ENCODE measurements around the gene USP31.

The USP31 gene, protein sequence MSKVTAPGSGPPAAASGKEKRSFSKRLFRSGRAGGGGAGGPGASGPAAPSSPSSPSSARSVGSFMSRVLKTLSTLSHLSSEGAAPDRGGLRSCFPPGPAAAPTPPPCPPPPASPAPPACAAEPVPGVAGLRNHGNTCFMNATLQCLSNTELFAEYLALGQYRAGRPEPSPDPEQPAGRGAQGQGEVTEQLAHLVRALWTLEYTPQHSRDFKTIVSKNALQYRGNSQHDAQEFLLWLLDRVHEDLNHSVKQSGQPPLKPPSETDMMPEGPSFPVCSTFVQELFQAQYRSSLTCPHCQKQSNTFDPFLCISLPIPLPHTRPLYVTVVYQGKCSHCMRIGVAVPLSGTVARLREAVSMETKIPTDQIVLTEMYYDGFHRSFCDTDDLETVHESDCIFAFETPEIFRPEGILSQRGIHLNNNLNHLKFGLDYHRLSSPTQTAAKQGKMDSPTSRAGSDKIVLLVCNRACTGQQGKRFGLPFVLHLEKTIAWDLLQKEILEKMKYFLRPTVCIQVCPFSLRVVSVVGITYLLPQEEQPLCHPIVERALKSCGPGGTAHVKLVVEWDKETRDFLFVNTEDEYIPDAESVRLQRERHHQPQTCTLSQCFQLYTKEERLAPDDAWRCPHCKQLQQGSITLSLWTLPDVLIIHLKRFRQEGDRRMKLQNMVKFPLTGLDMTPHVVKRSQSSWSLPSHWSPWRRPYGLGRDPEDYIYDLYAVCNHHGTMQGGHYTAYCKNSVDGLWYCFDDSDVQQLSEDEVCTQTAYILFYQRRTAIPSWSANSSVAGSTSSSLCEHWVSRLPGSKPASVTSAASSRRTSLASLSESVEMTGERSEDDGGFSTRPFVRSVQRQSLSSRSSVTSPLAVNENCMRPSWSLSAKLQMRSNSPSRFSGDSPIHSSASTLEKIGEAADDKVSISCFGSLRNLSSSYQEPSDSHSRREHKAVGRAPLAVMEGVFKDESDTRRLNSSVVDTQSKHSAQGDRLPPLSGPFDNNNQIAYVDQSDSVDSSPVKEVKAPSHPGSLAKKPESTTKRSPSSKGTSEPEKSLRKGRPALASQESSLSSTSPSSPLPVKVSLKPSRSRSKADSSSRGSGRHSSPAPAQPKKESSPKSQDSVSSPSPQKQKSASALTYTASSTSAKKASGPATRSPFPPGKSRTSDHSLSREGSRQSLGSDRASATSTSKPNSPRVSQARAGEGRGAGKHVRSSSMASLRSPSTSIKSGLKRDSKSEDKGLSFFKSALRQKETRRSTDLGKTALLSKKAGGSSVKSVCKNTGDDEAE (N-terminal part only)

DNA sequence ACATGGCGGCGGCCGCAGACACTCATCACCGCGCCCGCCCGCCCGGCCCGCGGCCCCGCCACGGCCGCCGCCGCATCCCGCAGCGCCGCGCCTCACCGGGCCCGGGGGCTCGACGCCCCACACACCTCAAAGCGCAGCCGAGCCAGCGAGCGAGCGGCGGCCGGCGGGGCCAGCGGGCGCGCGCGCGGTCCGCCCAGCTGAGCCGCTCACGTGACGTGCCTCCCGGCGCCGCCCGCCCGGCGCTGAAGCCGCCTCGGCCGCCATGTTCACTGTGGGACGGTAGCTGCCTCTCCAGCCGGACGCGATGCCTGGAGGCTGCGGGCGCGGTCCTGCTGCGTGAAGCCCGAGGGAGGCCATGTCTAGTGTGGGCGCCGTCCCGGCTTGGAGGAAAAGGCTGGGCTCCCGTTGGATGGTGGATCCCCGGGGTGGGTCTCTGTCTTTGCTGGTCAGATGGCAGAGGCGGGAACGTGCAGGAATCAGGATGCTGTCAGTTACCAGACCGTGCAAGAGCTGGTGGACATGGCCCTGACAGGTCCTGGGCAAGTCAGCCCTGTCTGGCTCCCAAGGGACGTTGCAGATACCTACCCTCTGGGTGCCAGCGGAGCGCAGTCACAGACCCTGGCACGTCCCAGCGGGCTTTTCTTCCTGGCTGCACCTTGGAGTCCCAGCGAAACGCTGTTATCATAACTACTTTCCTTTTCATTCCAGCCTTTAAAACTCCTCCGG is at the start of gene USP31:
Gene USP31 (minus strand): TSS at position 186 of the 726 bp plus-strand sequence. CDS start 182 bp downstream, at position 4.
- peak; percentile 94 for DNase-seq

- DNase-seq, result no peak
Observed at GRCh38 chr16:23196539-23196938, 47.3 kb upstream of the USP31 start.

DNA sequence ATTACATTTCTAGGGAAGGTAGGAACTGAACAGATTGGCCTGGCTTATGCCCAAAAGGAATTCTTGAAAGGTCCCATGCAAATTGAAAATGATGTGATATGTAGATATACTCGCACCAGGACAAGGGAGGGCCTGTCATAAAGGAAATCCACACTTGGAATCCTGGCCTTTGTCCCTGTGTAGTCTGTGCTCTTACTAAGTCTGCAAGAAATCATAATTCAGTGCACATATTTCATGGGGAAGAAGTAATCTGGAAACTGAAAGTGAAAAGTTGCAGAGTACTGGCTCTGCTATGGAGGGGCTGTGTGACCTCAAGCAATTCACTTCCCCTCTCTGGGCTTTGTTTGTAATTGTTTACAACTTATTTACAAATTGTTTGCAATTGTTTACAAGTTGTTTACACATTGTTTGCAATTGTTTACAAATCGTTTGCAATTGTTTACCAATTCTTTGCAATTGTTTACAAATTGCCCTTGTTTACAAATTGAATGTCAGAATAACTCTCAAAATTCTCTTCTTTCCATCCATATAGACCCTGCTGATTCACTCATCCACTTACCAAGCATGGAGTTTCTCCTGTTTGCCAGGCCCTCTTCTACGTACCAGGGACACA is 46.2 kb upstream of the USP31 start:
- DNase-seq, result no peak

GRCh38 chr16:23194497-23195221 is 45.4 kb upstream of the USP31 start:
- no peak for DNase-seq

GRCh38 chr16:23188911-23189310 is 39.7 kb upstream of the USP31 start:
- DNase-seq, result no peak

- no peak for DNase-seq
Observed at GRCh38 chr16:23187341-23187740, 38.1 kb upstream of the USP31 start.

- DNase-seq, result no peak
Observed at GRCh38 chr16:23186171-23186570, 36.9 kb upstream of the USP31 start.

DNA sequence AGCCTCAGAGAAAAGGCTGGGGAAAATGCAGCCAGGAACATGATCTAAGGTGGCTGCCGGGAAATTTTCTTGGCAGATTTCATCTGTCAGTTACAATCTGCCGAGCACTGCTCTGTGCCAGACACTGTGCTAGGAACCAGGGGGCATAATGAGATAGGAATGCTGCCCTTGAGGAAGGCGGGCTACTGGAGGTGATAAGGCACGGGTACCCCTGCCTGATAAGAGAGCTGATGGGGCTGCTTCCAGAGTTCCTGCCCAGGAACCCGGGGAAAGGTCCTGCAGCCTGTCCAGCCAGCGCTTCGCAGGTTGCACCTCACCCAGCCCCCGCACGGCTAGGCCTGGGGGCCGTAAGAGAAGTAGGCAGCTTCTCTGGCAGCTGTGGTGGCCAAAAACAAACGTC is 36.4 kb upstream of the USP31 start:
- no peak for DNase-seq

DNA sequence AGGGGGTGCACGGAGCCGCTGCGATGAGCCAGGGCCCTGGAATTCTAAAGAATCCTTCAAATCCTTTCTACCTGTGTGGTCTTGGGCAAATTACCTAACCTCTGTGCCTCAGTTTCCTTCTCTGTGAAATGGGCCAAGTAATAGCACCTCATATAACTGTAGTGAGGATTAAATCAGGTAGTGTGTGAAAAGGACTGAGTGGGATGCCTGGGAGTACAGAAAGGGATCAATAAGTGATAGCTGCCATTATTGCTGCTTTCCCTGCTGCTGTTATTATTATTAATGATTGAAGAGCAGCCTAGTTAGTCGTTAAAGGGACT is 34.3 kb upstream of the USP31 start:
- no peak for DNase-seq

DNA sequence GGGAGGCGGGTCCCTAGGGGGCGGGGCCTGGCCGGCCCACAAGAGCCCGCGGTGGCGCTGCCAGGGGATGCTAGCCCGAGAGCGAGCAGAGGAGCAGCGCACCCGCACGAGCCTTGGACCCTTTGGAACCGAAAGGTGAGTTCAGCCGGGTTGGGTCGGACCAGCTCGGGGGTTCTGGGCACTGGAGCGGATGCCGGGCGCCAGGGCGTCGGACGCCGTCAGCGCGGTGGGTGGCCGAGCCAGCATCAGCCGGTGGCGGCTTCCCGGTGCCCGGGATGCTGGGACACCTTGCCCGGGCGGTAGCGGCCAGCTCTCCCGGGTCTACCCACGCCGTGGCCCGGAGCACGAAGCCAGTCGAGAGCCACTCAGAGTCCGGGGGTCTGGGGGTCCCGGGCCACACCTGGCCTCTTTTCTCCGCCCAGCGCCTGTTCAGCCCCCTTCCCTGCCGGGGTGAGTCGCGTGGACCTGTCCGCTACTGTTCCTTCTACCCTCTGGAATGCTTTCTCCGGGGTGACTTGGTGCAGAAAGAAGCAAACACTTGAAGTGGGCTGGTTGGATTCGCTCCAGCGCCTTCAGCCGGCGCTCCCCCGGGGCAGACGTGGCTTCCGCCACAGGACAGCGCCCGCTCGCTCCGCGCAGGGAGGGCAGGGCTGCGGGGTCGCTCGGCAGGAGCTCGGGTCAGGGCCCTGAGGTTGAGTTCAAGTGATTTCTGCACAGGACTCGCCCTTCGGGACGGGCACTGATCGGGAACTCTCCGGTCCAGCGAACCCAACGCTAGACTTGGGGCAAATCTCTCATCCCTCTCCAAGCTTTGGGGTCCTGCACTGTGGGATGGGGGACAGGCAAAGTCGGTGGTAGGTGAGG is 33.7 kb upstream of the USP31 start, which contains the start of gene SCNN1G:
Gene SCNN1G (plus strand): TSS at position 67 of the 864 bp plus-strand sequence. CDS start 3,527 bp downstream, outside the sequence.
- DNase-seq, result peak; percentile 58

DNA sequence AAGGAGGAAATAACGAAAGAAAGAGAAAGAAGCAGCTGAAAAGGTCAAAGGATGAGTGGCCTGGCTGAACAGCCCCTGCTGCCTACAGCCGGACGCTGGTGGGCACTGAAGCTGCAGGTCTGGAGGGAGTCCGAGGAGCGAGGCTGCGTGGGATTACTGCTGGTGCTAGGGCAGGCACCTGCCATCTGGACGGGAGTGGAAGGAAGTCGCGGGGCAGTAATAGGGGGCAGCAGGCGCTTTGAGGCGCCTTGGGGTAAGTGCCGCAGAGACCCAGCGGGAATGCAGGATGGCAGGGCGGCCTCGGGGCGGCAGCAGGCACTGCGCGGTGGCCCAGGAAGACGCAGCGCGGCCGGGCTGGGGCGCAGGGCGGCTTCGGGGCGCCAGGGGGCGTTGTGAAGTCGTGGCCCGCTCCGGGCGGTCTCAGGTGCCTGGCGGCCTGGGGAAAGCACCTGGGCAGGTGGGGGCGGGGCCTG is 33.0 kb upstream of the USP31 start:
- peak; percentile 87 for DNase-seq

DNA sequence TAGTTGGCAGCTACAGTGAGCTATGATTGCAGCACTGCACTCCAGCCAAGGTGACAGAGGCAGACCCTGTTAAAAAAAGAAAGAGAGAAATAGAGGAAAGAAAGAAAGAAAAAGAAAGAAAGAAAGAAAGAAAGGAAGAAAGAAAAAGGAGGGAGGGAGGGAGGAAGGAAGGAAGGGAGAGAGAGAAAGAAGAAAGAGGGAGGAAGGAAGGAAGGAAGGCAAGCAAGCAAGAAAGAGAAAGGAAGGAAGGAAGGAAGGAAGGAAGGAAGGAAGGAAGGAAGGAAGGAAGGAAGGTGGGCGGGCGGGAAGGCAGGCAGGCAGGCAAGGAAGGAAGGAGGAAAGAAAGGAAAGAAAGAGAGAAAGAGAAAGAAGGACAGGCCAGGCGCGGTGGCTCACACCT is 32.3 kb upstream of the USP31 start:
- DNase-seq, result no peak

DNA sequence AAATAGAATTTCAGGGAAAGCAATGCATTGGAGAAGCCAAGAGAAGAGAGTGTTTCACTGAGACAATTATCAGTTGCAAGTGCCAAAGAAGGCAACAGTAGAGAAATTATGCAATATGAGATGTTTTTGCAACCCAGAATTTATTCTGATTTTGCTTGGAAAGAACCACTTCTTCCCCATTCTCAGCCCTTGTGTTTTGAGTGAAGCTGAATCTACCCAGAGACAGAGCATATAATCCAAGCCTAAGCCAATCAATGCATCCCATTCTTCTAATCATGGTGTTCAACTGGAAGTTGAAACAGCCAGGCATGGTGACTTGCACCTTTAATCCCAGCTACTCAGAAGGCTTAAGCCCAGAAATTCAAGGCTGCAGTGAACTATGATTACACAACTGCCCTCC is 26.4 kb upstream of the USP31 start:
- no peak for DNase-seq

GRCh38 chr16:23174622-23175021 is 25.4 kb upstream of the USP31 start:
- DNase-seq, result no peak

DNA sequence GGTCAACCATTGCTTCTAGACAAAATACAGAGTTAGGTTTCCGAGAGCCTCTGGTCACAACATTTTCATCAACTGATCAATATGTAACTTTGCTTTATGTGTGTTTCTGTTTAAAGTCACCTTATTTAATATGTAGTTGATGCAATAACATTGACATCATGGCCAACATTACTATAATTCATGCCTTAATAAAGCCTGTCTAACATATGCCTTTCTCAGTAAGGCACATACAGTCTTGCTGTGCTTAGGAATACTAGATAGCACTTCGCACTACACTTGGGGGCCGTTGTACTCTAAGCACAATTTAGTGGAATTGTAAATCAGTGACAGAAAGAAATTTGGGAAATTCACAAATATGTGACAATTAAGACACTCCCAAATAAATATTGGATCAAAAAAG is 23.7 kb upstream of the USP31 start:
- no peak for DNase-seq

- DNase-seq, result no peak
Observed at GRCh38 chr16:23172583-23172982, 23.3 kb upstream of the USP31 start.

DNA sequence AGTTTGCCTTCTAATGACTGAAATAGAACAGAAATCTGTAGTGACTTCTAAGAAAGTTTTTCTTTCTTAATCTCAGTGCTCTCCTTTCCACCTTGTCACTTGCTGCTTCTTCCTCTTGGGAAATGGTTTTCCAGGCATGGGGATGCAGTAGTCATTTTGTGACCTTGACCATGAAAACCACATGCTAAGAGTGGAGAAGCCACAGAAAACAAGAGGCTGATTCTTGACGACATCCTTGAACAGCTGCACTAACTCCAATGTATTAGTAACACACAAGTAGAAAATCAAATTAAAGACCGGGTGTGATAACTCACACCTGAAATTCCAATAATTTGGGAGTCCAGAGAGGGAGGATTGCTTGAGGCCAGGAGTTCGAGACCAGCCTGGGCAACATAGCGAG is 15.5 kb upstream of the USP31 start:
- DNase-seq, result no peak

DNA sequence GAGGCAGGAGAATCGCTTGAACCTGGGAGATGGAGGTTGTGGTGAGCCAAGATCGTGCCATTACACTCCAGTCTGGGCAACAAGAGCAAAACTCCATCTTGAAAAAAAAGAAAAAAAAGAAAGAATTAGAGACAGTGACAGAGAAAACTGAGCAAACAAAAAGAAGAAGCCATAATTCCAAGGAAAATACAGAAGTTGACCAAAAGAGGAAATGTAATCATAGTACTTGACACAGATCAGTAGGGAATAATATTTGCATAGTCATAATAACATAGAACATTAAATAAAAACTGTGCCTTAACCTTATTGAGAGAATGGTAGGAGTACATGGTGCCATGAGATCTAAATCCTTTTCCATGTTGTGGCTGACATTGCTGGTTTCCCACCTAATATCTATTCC is 14.7 kb upstream of the USP31 start:
- DNase-seq, result no peak

DNA sequence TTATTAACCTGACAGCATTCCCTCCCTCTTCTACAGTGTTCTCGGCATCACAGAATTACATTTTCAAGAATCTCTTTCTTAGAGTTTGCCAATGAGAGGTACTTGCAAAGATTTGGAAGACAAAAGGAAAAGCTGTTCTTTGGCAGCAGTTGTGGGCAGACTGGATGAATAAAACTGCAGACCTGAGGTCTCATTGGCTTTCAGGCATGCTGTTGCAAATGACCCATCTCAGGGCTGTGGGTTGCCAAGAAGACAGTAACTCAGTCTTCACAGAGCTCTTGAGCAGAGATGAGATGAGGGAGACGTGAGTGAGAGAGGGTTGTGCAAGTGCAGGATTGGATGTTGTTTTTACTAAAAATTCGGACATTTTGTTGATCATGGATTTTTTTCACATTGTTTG is 11.3 kb upstream of the USP31 start:
- no peak for DNase-seq

DNA sequence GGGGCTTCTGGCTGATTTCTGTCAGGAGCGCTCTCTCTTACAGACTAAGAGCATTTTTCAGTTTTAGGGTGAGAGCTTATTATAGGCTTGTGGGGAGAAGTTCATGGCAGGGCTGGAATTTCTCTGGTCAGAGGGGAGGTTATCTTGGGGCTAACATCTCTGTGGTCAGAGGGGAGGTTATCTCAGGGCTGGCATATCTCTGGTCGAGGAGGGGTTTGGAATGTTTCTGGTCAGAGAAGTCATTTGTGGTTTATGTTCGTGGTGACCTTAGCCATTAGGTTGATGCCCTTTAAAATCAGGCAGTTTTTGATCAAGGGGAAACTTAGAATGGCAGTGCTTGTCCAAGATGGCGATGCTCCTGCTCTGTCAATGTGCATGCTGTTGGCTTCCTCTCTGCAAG is 10.8 kb upstream of the USP31 start:
- DNase-seq, result no peak
